Measurements from ENCODE around the gene MPO.

- TF ChIP-seq EP300 (IDR thresholded peaks at IDR 0.05) (no peak), CTCF (IDR thresholded peaks at IDR 0.05) (no peak), POLR2A (IDR thresholded peaks at IDR 0.05) (no peak)
Observed at GRCh38 chr17:58270476-58271215, 10.1 kb downstream of the MPO start.
